NCI-H128 (cell line): ENCODE results near the gene BTBD17.

Source experiments
- DNase-seq: peaks from one replicate; lab custom pipeline; 2025; ENCODE audit not compliant: unreplicated experiment; lab: John Stamatoyannopoulos, UW

The BTBD17 gene

GRCh38 chr17:74337834-74338500, 23.7 kb downstream of the BTBD17 start:
- DNase-seq: no peak

DNA sequence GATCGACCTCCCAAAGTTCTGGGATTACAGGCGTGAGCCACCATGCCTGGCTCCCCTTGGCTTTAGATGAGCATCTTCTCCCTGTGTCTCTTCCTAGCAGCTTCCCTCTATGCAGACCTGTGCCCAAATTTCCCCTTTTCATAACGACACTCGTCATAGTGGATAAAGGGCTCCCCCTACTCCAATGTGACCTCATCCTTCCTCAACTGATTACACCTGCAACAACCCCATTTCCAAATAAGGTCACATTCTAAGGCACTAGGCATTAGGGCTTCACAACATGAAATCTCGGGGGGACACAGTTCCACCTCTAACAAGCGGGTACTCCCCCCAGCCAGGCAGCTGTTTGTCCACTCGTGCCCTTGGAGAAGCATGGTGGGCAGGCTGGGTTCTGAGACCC, 25.4 kb downstream of the BTBD17 start:
- DNase-seq: no peak

DNA sequence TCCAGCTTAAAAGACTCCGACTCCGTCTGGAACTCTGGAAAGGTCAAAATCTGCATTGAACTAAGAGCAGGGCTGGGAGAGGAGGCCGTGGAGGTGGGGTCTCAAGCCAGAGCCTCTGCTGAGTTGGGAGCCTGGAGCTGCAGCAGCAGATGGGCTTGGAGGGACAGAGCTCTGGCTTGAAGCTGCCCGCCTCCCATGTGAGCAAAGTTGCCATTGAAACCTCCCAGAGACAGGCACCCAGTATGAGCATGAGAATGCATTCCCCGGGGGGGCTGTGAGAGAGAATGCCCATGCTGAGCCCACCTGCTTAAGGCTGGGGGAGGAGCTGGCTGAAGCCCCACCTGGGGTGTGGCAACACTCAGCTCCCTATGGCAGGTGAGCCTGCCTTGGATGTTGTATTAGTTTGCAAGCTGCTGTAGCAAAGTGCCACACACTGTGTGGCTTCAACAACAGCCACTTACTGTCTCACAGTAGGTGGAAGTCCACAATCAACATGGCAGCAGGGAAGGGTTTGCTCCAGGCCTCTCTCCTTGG, 26.1 kb downstream of the BTBD17 start:
- DNase-seq: no peak

DNA sequence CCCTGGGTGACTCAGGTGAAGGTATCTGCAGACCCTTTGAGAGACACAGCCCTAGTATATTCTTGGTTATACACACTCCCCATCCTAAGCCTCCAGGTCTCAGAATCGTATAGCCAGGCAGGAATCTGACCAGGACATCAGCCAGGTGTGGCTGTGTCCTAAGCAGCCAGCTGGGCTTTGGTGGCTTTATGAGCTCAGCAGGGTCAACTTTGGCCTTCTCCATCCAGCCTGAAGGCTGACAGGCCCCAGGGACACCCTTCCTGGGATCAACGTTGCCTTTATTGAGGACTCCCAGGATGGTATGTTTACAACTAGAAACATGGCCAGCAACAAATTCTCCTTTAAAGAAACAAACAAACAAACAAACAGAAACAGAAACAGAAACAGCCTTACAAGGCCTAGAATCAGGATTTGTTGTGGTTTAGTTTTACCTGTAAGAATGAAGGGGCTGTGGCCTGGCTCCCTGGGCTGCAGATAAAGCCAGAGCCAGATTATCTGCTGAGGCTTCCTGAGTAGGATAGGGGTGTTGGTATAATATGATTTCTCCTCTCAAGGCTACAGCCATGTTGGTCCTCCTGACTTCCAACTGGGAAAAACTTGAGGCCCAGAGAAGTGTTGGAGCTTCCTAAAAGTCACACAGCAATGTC, 27.2 kb downstream of the BTBD17 start:
- DNase-seq: no peak

DNA sequence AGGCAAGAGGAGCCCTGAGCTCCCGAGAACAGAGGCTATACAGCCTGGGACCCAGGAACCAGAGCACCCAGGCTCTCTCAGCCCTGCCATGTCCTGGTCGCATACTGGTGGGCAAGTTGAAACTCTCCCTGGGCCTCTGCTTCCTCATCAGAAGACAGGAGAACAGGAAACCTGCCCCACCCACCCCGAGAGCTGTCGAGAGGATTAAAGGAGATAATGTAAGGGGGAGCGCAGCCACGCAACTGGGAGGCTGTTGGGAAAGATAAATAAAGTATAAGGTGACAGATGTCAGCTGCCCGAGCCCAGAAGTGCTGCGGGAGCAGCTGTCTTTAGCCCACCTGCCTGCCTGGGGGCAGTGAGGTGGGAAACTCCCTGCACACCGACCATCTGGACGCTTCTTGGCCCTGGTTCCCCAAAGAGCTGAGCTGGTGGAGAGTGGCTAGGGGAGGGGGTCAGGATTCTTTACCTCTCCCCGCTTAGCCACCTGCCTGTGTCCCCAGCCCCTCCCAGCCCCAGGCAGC, 28.8 kb downstream of the BTBD17 start:
- peak; percentile 68 for DNase-seq

GRCh38 chr17:74332017-74332650, 29.5 kb downstream of the BTBD17 start:
- peak; percentile 16 for DNase-seq

DNA sequence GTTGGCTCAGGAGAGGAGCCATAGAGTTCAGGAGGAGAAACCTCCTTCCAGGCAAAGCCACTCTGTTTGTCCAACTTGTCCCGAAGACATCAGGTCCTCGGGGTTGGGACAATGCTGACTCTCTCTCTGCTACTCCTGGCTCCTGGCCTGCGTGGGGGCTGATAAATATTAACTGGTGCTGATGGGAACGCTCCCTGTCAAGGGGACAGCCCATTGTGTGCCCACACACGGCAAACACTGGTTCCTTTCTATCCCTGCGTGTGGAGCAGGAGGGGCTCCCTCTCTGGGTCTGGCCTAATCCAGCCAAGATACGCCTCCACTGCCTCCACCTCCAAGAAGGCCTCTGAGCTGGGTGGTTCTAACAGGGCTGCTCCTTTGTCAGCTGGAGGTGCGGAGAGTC, 31.2 kb downstream of the BTBD17 start:
- no peak for DNase-seq

DNA sequence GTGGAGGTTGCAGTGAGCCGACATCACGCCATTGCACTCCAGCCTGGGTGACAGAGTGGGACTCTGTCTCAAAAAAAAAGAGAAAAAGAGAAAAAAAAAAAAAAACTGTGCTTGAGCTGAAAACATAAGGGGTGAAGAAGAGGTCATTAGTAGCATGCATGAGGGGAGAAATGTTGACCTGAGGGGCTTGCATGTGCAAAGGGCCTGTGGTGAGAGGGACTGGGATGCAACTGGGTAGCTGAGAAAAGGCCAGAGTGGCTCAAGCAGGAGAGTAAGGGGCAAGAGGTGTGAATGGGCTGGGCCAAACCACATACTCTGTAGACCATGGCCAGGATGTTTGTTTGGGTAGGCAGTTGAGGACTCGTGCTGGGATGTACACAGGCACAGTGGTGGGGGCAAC, 32.3 kb downstream of the BTBD17 start:
- DNase-seq: no peak

DNA sequence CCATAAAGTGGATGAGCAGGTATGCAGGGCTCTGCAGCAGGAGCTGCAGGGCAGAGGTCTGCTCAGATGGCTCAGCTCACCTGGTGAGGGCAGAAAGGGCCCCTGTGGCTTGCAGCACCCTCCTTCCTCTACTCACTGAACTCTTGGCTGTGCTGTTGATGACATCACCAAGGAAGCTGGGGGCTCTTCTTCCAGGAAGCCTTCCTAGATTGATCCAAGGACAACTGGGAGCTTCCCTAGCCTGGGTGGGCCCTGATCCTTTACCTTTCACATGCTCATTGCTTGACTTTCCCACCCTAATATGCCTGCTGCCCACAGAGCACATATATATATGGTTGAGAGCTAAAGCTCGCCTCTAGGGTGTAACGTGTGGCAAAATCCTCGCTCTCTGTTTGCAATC, 33.2 kb downstream of the BTBD17 start:
- no peak for DNase-seq

DNA sequence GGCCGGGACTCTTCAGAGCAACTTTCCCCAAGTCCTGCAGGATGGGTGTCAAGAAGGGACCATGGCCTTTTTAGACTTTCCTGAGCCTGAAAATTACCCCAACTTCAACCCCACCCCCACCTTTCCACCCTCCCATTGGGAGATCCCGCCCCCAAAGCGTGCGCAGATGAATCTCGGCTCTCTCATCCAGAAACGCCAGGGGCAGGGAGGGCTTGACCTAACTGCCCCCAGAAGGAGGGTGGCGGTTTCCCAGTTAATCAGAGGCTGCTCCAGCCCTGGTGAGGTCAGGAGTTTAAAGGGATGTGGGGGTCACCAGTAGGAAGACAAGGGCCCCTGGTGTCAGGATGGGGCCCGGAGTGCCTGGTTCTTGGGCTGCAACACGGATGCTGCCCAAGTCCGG, 35.2 kb downstream of the BTBD17 start:
- no peak for DNase-seq

- no peak for DNase-seq
Measured at GRCh38 chr17:74325743-74326379, 35.8 kb downstream of the BTBD17 start, which contains the start of gene KIF19. Gene KIF19 (plus strand): TSS chr17:74326226. CDS start chr17:74326350, 124 bp downstream.

DNA sequence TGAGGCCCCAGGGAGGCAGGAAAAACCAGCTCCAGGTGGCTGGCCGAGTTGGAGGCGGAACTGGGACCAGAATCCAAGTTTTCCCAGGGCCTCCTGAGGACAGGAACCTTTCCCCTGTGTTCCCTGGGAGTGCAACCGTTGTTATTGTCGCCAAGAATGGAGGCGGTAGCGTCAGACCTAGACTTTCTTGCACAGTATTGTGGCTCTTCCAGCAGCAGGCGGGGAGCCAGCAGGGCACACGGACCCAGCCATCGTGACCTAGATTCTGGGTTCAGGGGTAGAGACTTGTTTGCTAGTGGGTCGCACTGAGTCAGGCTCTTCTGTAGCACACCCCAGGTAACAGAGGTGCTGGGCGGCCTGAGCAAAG, 36.3 kb downstream of the BTBD17 start:
- no peak for DNase-seq

GRCh38 chr17:74324521-74324920, 37.1 kb downstream of the BTBD17 start:
- DNase-seq: no peak

- DNase-seq: no peak
Measured at GRCh38 chr17:74318391-74318790, 43.3 kb downstream of the BTBD17 start.

DNA sequence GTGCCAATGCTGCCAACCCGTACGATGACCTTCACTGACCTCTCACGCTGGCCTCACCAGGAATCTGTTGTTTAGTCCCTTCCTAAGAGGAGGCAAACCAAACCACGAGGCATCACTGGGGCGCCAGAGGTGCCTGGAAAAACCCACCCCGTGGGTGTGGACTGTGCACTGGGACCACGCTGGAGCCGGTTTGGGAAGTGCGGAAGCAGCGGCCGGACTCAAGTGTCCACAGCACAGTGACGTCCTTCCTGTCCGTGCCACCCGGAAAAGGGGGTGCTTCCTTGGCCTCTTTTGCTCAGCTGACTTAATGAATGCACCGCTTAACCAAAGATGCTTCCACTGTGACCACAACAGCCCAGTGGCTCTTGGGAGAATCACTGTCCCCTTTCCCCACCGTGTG, 44.6 kb downstream of the BTBD17 start:
- no peak for DNase-seq

DNA sequence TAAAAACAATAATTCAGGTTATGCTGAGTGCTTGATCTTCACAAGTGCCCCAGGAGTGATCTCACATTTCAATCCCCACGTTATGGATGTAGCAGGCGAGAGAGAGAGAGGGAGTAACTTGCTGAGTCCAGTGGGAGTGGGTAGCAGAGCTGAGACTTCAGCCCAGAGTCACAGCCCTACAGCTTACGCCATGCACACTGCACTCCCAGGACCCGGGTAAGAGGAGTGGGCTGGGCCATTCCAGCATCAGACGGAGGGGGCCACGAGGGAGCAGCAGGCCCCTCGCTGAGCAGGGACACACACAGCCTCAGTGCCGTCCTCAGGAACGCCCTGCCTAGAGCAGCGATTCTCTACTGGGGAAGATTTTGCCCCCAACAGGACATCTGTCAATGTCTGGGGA, 45.4 kb downstream of the BTBD17 start:
- DNase-seq: no peak

DNA sequence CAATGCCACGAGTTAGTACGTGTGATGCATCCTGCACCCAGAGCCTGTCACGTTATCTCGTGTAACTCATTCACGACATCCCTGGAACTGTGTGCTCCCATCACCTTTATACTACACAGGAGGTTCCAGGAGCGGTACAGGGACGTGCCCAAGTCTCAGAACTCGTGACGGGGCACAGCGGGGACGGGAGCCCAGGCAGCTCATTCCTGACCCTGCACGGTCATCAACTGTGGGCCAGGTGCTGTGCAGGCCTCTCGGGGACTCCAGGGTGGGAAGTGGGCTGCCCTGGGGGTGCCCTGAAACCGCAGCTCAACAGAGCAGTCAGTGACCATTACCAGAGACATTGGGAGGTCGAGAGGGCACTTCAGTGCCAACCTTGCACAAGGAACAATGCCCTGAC, 46.8 kb downstream of the BTBD17 start:
- no peak for DNase-seq

DNA sequence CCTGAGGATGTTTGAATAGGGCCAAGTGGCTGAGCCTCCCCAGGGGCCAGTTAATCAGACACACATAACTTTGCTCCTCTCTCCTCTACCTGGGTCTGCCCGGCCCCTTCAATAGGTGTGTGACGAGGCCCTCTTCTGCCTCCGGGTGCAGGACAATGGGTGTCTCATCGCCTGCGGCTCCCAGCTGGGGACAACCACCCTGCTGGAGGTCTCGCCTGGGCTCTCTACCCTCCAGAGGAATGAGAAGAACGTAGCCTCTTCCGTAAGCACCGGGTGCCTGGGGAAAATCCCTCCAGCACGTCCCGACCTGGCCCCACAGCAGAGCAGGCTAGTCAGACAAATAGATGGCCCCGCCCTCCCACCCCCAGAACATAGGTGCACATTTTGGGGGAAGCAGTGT, 51.8 kb downstream of the BTBD17 start:
- DNase-seq: no peak

DNA sequence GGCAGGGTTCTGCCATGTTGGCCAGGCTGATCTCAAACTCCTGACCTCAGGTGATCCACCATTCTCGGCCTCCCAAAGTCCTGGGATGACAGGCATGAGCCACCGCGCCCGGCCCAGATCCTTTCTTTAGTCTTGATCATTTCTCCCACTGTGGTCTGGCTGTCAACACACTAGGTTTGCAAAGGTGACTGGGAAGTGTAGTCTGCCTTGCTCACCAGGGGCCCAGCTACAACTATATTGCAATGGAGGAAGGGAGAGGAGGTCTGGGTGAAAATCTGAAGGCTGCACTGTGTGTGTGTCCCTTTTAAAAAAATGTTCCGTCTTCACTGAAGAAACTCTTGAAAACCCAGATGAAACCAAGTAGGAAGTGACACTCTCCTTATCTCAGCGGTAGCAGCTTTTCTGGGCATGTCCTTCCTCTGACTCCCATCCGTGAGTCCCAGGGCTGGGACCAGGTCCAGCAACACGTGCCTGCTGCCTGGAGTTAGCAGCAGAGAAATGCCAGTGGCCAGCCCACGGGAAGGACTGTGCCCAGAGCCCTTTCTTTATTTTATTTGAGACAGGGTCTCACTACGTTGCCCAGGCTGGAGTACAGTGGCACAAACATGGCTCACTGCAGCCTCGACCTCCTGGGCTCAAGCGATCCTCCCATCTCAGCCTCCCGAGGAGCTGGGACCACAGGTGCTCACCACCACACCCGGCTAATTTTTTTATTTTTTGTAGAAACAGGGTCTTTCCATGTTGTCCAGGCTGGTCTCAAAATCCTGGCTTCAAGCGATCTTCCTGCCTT, 53.5 kb downstream of the BTBD17 start:
- no peak for DNase-seq
